Neural crest cell (in vitro differentiated cells): Measurements from ENCODE around the gene TBC1D2B. TPM values are rescaled to one million over a fixed set of nuclear protein-coding genes. Genes with fewer than 3 reads are reported as not detected.
"Not testable (repeated sequence)": the region's sequence is repeated elsewhere in the genome, so short reads cannot be mapped to it uniquely, and the experiment has no call there.

Experiments used
- DNase-seq: peaks from one replicate; pipeline ENCODE4 v3.0.0; 2021; ENCODE audit warnings: low read depth, mixed read lengths, low spot score
- H3K27ac Mint-ChIP-seq: one replicate; pipeline ENCODE4 v1.8.0; 2021; ENCODE audit warnings: mild to moderate bottlenecking, mixed read lengths; ENCODE audit not compliant: unreplicated experiment
- H3K27me3 Mint-ChIP-seq: 2 replicates; pipeline ENCODE4 v1.8.0; 2021; ENCODE audit warnings: low read depth, mild to moderate bottlenecking, mixed read lengths
- H3K36me3 Mint-ChIP-seq: 2 replicates; pipeline ENCODE4 v1.8.0; 2021; ENCODE audit warnings: low read depth, mild to moderate bottlenecking, mixed read lengths
- H3K4me1 Mint-ChIP-seq: 2 replicates; pipeline ENCODE4 v1.8.0; 2021; ENCODE audit warnings: mixed read lengths
- H3K4me3 Mint-ChIP-seq: one replicate; pipeline ENCODE4 v1.8.0; 2021; ENCODE audit warnings: mild to moderate bottlenecking, mixed read lengths
- H3K9me3 Mint-ChIP-seq: 2 replicates; pipeline ENCODE4 v1.8.0; 2021; ENCODE audit warnings: mixed read lengths
- CTCF ChIP-seq: fragments of 200-600 bp; sonication (generic); conservative IDR thresholded peaks from 2 replicates; pipeline ENCODE4 v1.5.0; 2021; ENCODE audit warnings: antibody characterized with exemption, mild to moderate bottlenecking
- total RNA-seq: library from RNA; stranded (reverse); gene quantifications from 2 replicates; pipeline ENCODE4 v1.2.1, GENCODE V29; 2021

Gene TBC1D2B
- total RNA-seq, 1 donor from 2014 or later = 21.8 TPM

DNA sequence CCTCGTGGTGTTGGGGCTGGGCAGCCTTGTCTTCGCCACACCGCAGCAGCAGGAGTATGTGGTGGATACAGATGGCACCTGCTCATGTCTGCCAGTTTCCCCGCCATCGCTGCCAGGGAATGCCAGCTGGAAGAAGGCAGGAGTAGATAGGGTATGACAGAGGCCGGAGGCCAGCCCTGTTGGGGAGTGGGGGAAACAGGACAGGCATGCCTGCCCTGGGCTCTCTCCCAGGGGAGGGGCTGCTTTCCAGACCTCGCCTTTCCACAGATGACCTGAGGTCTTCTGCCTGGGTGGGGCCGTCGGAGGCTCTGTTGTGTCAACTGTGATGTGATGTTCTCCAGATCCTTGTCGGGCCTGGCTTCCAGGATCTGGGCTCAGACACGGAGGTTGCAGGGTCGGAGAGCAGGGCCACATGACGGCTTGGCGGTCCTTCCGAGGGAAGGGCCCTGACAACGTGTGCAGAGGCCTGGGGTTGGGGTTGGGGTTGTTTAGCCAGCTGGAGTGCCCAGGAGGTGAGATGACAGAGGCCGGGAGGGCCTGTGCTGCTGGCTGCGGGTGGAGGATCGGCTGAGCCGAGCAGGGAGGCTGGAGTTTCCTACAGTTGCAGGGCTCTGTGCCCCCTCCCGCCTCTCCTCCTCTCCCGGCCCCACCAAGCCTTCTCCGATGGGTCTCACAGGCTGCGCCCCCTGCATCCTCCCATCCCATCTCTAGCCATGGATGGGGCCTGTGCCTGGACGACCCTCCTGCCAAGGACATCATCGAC, 102.0 kb downstream of the TBC1D2B start:
- no peaks in the 10 kb centered on the region for H3K4me1 Mint-ChIP-seq
- H3K36me3 Mint-ChIP-seq = no peaks in the 10 kb centered on the region
- no peak overlapping the region for H3K4me3 Mint-ChIP-seq
- DNase-seq = no peak
- H3K27me3 Mint-ChIP-seq = no peaks in the 10 kb centered on the region
- no peak for TF ChIP-seq CTCF
- H3K27ac Mint-ChIP-seq = no peak overlapping the region
- H3K9me3 Mint-ChIP-seq = no peaks in the 10 kb centered on the region

GRCh38 chr15:77974416-77975331, 102.8 kb downstream of the TBC1D2B start:
- DNase-seq = no peak

GRCh38 chr15:77974098-77974414, 103.5 kb downstream of the TBC1D2B start:
- TF ChIP-seq CTCF = no peak
- DNase-seq = no peak
- H3K4me1 Mint-ChIP-seq = no peaks in the 10 kb centered on the region
- no peaks in the 10 kb centered on the region for H3K36me3 Mint-ChIP-seq
- no peaks in the 10 kb centered on the region for H3K27me3 Mint-ChIP-seq
- no peak overlapping the region for H3K4me3 Mint-ChIP-seq
- H3K27ac Mint-ChIP-seq = no peak overlapping the region
- H3K9me3 Mint-ChIP-seq = no peaks in the 10 kb centered on the region

More at GRCh38 chr15:77974416-77975331, 102.8 kb downstream of the TBC1D2B start:
- Mint-ChIP-seq H3K9me3 (no peaks in the 10 kb centered on the region), H3K36me3 (no peaks in the 10 kb centered on the region), H3K4me3 (no peak overlapping the region), H3K27ac (no peak overlapping the region), H3K4me1 (no peaks in the 10 kb centered on the region), H3K27me3 (no peaks in the 10 kb centered on the region)
- no peak for TF ChIP-seq CTCF

- H3K4me3 Mint-ChIP-seq, H3K9me3 Mint-ChIP-seq, H3K4me1 Mint-ChIP-seq, DNase-seq, H3K27me3 Mint-ChIP-seq, H3K27ac Mint-ChIP-seq, H3K36me3 Mint-ChIP-seq: not testable (repeated sequence)
Observed at GRCh38 chr15:77973273-77974097, 104.0 kb downstream of the TBC1D2B start.

GRCh38 chr15:77972706-77973105, 104.8 kb downstream of the TBC1D2B start:
- not testable (repeated sequence) for H3K27ac Mint-ChIP-seq, DNase-seq, H3K9me3 Mint-ChIP-seq

DNA sequence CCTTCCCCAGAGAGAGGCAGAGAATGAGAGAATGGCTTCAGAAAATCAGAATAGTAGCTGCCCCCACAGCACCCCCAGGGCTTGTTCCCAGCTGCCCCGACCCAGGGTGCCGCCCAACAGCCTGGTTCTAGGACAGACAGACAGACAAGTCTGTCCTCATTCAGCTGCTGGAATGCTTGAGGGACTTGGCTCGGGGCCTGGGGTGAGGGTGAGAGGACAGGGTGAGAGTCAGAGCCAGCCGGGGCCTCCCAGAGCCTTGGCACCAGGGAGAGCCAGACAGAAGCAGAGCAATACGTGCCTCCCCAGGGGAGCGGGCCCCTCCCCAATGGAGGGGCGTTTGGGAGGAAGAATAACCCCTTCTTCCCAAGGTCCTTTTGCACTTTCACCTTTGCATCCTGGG, 105.6 kb downstream of the TBC1D2B start:
- H3K4me3 Mint-ChIP-seq, DNase-seq, H3K36me3 Mint-ChIP-seq, H3K4me1 Mint-ChIP-seq, H3K27ac Mint-ChIP-seq, H3K9me3 Mint-ChIP-seq, H3K27me3 Mint-ChIP-seq: not testable (repeated sequence)

More at GRCh38 chr15:77972706-77973105, 104.8 kb downstream of the TBC1D2B start:
- H3K4me3 Mint-ChIP-seq, H3K36me3 Mint-ChIP-seq, H3K27me3 Mint-ChIP-seq, H3K4me1 Mint-ChIP-seq: not testable (repeated sequence)

DNA sequence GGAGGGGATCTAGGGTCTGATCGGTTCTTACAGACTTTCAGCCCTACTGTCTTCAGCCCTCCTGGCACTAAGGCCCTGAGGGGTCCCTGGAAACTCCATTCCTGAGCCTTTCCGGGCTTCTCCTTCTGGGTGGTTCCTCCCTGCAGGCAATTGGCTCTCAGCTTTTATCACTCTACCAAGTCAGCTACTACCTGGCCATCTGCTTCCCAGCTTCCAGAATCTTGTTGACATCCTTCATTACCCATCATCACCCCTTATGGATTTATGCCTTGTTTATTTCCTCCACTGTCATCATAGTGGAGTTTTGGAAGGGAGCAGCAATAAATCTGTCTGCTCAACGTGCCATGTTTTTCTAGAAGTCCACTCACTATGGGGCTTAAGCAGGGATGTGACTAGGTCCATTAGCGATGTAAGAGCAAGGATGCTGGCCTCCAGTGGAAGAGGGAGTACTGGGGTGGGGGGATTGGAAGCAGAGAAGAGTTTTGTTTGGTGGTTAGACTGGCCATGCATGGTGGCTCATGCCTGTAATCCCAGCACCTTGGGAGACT, 106.6 kb downstream of the TBC1D2B start:
- H3K27ac Mint-ChIP-seq, H3K4me3 Mint-ChIP-seq, DNase-seq, H3K4me1 Mint-ChIP-seq, H3K36me3 Mint-ChIP-seq, H3K9me3 Mint-ChIP-seq, H3K27me3 Mint-ChIP-seq: not testable (repeated sequence)
